ENCODE results near the gene ATP5PB.

Gene ATP5PB

DNA sequence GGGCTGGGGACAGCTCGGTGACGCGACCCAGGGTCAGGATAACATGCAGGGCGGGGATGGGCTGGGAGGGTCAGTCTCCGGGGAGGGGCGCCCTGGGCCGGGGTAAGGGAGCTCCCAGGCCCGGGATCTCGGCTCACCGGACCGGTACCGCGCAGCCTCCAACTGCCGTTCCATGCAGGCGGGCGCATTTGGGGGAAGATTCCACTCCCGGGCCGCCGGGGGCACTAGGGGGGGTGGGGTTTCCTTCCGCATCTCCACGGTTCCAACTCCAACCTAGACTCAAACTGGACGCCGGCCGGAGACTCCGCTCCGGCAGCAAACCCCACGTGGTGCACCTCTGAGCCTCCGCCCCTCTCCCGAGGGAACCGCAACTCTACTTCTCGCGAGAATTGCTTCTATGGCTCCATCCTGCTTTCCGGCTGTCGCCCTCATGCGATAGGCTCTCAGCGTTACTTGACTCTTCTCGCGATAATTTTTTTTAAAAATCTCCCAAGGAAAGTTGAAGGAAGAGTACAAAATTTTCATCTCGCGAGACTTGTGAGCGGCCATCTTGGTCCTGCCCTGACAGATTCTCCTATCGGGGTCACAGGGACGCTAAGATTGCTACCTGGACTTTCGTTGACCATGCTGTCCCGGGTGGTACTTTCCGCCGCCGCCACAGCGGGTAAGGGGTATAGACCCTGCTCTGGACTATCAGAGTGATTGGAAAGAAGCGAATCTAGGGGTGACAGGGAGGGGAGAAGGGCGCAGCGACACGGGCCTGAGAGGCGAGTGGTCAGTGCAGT is at the start of gene ATP5PB, which contains the start of gene WDR77:
TSS of gene ATP5PB (plus strand) at position 547 of the 785 bp plus-strand sequence. CDS start at position 625, 78 bp downstream.
TSS of gene WDR77 (minus strand) at position 339 of the 785 bp plus-strand sequence. CDS start at position 252, 87 bp downstream.
- Histone ChIP-seq H3F3A (ENCODE audit: insufficient read depth, low read length) (no peaks in the 10 kb centered on the region), H3K27me3 (replicated peaks; ENCODE audit: insufficient read depth, low read length) (no peaks in the 10 kb centered on the region), H3K79me2 (ENCODE audit: low read length) (peaks cover 46% of the 10 kb centered on the region), H3K9me3 (replicated peaks; ENCODE audit: insufficient read depth, low read length) (no peaks in the 10 kb centered on the region), H3K4me1 (ENCODE audit: low read length) (peaks cover 5% of the 10 kb centered on the region), H3K9ac (ENCODE audit: low read length) (peak within 1 kb of the TSS; percentile 91), H3K4me3 (ENCODE audit: low read length) (peak within 1 kb of the TSS; percentile 93), H2AFZ (ENCODE audit: low read length) (peak within 1 kb of the TSS; percentile 83), H3K9me2 (replicated peaks; ENCODE audit: insufficient read depth, low read length) (no peaks in the 10 kb centered on the region), H4K20me1 (ENCODE audit: insufficient read depth, low read length) (no peaks in the 10 kb centered on the region), H3K27ac (ENCODE audit: low read length) (peak within 1 kb of the TSS; percentile 53; the same call in 1 of the 2 replicates), H3K4me2 (ENCODE audit: low read depth, low read length) (peak within 1 kb of the TSS; percentile 84), H3K36me3 (replicated peaks; ENCODE audit: insufficient read depth, low read length) (no peaks in the 10 kb centered on the region)
- DNase-seq = peak; percentile 96
- TF ChIP-seq EZH2phosphoT487 (IDR thresholded peaks at IDR 0.05; ENCODE audit: low read length) (no peak), CTCF (IDR thresholded peaks at IDR 0.05; ENCODE audit: low read length) (no peak), EZH2 (optimal IDR thresholded peaks at IDR 0.05; ENCODE audit: low read depth, low read length) (no peak)

- Histone ChIP-seq H3K4me3 (ENCODE audit: low read length) (no peak overlapping the region), H3K9ac (ENCODE audit: low read length) (no peak overlapping the region), H3K9me2 (replicated peaks; ENCODE audit: insufficient read depth, low read length) (no peaks in the 10 kb centered on the region), H3K79me2 (ENCODE audit: low read length) (no peaks in the 10 kb centered on the region), H3K36me3 (replicated peaks; ENCODE audit: insufficient read depth, low read length) (no peaks in the 10 kb centered on the region), H3K27ac (ENCODE audit: low read length) (no peak overlapping the region), H4K20me1 (ENCODE audit: insufficient read depth, low read length) (no peaks in the 10 kb centered on the region), H3K4me1 (ENCODE audit: low read length) (peaks cover under 1% of the 10 kb centered on the region; the same call in 1 of the 2 replicates), H2AFZ (ENCODE audit: low read length) (0 out of 2 replicates have a peak overlapping the region, but pooled peaks have one; percentile 5), H3K4me2 (ENCODE audit: low read depth, low read length) (no peak overlapping the region), H3K27me3 (replicated peaks; ENCODE audit: insufficient read depth, low read length) (no peaks in the 10 kb centered on the region), H3F3A (ENCODE audit: insufficient read depth, low read length) (no peaks in the 10 kb centered on the region), H3K9me3 (replicated peaks; ENCODE audit: insufficient read depth, low read length) (no peaks in the 10 kb centered on the region)
- peak; percentile 27 for DNase-seq
- TF ChIP-seq CTCF (IDR thresholded peaks at IDR 0.05; ENCODE audit: low read length) = peak; percentile 46
- no peak for TF ChIP-seq EZH2phosphoT487 (IDR thresholded peaks at IDR 0.05; ENCODE audit: low read length)
Measured at GRCh38 chr1:111399792-111400610, 49.3 kb upstream of the ATP5PB start.

- Histone ChIP-seq H4K20me1 (ENCODE audit: insufficient read depth, low read length) (no peaks in the 10 kb centered on the region), H3K36me3 (replicated peaks; ENCODE audit: insufficient read depth, low read length) (no peaks in the 10 kb centered on the region), H3F3A (ENCODE audit: insufficient read depth, low read length) (peaks cover 6% of the 10 kb centered on the region), H3K9me2 (replicated peaks; ENCODE audit: insufficient read depth, low read length) (no peaks in the 10 kb centered on the region), H3K27ac (ENCODE audit: low read length) (no peak overlapping the region), H3K9me3 (replicated peaks; ENCODE audit: insufficient read depth, low read length) (no peaks in the 10 kb centered on the region), H2AFZ (ENCODE audit: low read length) (no peak overlapping the region), H3K79me2 (ENCODE audit: low read length) (no peaks in the 10 kb centered on the region), H3K4me1 (ENCODE audit: low read length) (peaks cover 17% of the 10 kb centered on the region), H3K9ac (ENCODE audit: low read length) (no peak overlapping the region), H3K4me2 (ENCODE audit: low read depth, low read length) (no peak overlapping the region), H3K4me3 (ENCODE audit: low read length) (no peak overlapping the region), H3K27me3 (replicated peaks; ENCODE audit: insufficient read depth, low read length) (no peaks in the 10 kb centered on the region)
- DNase-seq = no peak
- no peak for TF ChIP-seq EZH2phosphoT487 (IDR thresholded peaks at IDR 0.05; ENCODE audit: low read length)
- TF ChIP-seq CTCF (IDR thresholded peaks at IDR 0.05; ENCODE audit: low read length) = no peak
- no peak for TF ChIP-seq EZH2 (optimal IDR thresholded peaks at IDR 0.05; ENCODE audit: low read depth, low read length)
Measured at GRCh38 chr1:111402083-111402482, 47.2 kb upstream of the ATP5PB start.
